Fibroblast of the aortic adventitia (primary cell): ENCODE data around the gene ENTPD6. TPM values are rescaled to one million over a fixed set of nuclear protein-coding genes. Genes with fewer than 3 reads are reported as not detected.
"Not testable (repeated sequence)": the region's sequence is repeated elsewhere in the genome, so short reads cannot be mapped to it uniquely, and the experiment has no call there.

Source experiments
- DNase-seq: peaks from one replicate; pipeline ENCODE4 v3.0.0-alpha.2; 2010; ENCODE audit warnings: low read depth
- H3K4me3 ChIP-seq: 2 replicates; pipeline ENCODE4 v1.5.1; 2011; ENCODE audit warnings: low read depth, mild to moderate bottlenecking, control low read depth, low read length, moderate library complexity
- CTCF ChIP-seq: IDR thresholded peaks from 2 replicates; pipeline ENCODE4 v1.5.1; 2011; ENCODE audit warnings: mild to moderate bottlenecking, low read length, control low read depth, inconsistent platforms; ENCODE audit not compliant: insufficient read depth
- total RNA-seq: library from RNA; depleted of rRNA; stranded (reverse); fragments of >200 nt; gene quantifications from 2 replicates; pipeline ENCODE4 v1.2.3, GENCODE V29; 2012; ENCODE audit warnings: low replicate concordance

The ENTPD6 gene
- total RNA-seq, 1 donor = 40.5 TPM

- no peak overlapping the region for H3K4me3 ChIP-seq
- no peak for DNase-seq
- no peak for TF ChIP-seq CTCF
Measured at GRCh38 chr20:25258476-25258805, 62.9 kb downstream of the ENTPD6 start.

DNA sequence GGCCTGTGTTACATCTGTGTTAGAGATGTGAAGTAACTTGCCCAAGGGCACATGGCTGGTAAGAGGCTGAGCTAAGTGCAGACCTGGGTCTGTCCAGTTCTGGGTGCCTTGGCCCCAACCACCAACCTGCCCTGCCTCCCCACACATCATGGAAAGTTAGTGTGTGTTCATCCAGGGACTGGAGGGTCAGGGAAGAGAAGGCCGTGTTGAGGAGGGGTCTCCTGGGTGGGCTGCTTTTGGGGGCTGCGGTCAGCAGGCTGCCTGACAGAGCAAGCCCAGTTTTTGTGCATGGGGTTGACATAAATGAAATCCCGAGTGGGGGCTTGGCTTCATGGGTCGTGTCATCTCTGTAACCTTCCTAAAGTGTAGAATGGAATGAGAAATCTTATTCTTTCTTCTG lies 63.3 kb downstream of the ENTPD6 start:
- H3K4me3 ChIP-seq = no peak overlapping the region
- no peak for DNase-seq
- TF ChIP-seq CTCF = no peak

- no peak for DNase-seq
Measured at GRCh38 chr20:25259358-25259757, 63.8 kb downstream of the ENTPD6 start.

DNA sequence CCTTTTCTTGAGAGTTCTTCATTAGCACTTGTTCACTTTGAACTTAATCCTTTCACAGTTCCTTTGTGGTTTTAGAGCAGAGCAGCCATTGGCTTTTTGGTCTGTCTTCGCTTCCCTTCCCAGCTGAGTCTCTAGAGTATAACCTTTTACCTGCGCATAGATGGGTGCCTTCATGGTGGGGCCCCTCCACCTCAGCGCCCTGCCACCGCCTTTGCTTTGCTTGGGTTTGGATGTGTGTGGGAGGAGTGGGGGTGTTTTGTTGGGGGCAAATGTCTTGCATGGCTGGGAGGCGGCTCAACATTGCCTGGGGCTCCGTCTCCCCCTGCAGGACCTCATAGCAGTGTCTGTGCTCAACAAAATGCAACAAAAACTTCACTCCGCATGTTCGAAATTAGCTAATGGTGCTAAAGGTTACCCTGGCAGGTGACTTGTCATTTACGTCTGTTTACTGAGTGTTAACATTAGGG lies 64.3 kb downstream of the ENTPD6 start:
- no peak for TF ChIP-seq CTCF
- no peak for DNase-seq

More at GRCh38 chr20:25259358-25259757, 63.8 kb downstream of the ENTPD6 start:
- no peak for TF ChIP-seq CTCF
- H3K4me3 ChIP-seq = no peak overlapping the region

DNA sequence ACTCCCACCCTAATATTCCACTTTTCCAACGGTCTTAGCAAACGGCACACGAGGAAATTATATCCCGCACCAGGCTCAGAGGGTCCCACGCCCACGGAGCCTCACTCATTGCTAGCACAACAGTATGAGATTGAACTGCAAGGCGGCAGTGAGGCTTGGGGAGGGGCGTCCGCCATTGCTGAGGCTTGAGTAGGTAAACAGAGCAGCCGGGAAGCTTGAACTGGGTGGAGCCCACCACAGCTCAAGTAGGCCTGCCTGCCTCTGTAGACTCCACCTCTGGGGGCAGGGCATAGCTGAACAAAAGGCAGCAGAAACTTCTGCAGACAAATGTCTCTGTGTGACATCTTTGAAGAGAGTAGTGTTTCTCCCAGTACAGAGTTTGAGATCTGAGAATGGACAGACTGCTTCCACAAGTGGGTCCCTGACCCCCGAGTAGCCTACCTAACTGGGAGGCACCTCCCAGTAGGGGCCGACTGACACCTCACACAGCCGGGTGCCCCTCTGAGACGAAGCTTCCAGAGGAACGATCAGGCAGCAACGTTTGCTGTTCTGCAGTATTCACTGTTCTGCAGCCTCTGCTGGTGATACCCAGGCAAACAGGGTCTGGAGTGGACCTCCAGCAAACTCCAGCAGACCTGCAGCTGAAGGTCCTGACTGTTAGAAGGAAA lies 65.4 kb downstream of the ENTPD6 start:
- H3K4me3 ChIP-seq, DNase-seq: not testable (repeated sequence)

More for the DNA sequence above, 64.3 kb downstream of the ENTPD6 start:
- no peak overlapping the region for H3K4me3 ChIP-seq

DNA sequence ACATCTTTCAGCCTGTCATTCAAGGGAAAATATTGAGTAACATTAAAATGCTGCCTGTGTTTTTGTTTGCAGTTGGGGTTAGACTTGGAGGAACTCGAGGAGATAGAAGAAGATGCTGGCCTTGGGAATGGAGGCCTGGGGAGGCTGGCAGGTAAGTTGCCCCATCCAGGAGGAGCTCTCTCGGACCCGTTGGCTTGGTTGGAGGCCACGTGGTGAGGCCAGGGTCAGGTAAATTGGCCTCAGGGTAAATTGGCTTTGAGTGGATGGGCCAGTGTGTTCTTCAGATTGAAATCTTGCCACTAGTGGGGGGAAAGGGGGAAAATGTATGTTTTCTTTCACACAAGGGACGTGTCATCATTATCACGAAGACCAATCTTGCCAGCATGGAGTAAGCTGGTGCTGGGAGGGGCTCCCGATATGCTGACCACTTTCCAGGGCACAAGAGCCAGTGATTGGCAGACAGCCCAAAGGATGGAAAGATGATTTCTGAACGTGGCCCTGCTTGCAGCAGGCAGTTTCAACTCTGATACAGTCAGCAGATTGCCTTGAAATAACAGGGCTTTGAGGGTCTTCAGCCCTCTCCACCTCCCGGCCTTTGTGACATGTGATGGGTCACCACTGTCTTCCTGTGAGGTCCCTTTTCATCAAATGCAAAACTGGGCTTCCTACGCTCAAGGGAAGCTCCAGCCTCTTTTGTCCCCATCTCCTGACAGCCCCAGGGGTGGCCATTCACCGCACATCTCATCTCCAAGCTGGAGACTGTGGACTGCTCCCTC lies 73.7 kb downstream of the ENTPD6 start:
- no peak overlapping the region for H3K4me3 ChIP-seq
- DNase-seq = no peak
- no peak for TF ChIP-seq CTCF

DNA sequence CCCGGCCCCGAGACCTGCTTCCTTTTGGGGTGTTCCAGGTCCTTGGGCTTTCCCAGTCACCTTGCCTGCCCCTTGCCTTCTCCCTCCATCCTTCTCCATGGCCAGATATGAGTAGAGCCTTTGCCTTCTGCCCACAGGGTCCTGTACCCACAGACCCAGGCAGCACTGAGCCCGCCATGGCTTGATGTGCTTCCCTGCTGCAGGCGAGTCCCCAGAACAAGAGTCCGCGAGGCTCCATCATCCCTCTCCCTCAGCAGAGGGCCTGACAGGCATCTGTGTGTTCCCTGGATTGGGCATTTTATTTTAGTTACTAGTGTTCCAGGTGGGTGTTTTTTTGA lies 74.3 kb downstream of the ENTPD6 start:
- no peak for TF ChIP-seq CTCF
- H3K4me3 ChIP-seq = no peak overlapping the region
- no peak for DNase-seq
